A673 (cell line): ENCODE results near the gene SLC16A10. TPM values are rescaled to one million over a fixed set of nuclear protein-coding genes. Genes with fewer than 3 reads are reported as not detected.

Source experiments
- BruUV-seq: library from RNA; stranded (reverse); fragments of 400-500 nt; replicated peaks from 2 replicates; lab custom pipeline; 2021; lab: Mats Ljungman, UMichigan
- CTCF ChIA-PET: fragments of 300-600 bp; sonication (Branson Sonifier 250); formaldehyde crosslinking; loops from one replicate; lab custom pipeline; 2022; ENCODE audit warnings: antibody characterized with exemption; lab: Charles Lee
- POLR2A ChIA-PET: fragments of 300-600 bp; sonication (Branson Sonifier 250); formaldehyde crosslinking; loops from one replicate; lab custom pipeline; 2022; ENCODE audit warnings: antibody characterized with exemption; ENCODE audit not compliant: low non-redundant PET; lab: Charles Lee
- DNase-seq: peaks from one replicate; pipeline ENCODE4 v3.0.0-alpha.2; 2015; ENCODE audit warnings: low spot score
- H3K27ac ChIP-seq: fragments of 200-600 bp; sonication (generic); 2 replicates; pipeline ENCODE4 v1.5.1; 2016; ENCODE audit warnings: mixed run types, low read depth, mild to moderate bottlenecking, mixed read lengths, antibody characterized with exemption, low read length; ENCODE audit not compliant: poor library complexity, severe bottlenecking
- H3K27me3 ChIP-seq: fragments of 200-600 bp; sonication (generic); replicated peaks from 2 replicates; pipeline ENCODE4 v1.6.1; 2017; ENCODE audit warnings: mixed run types, low read depth, mild to moderate bottlenecking, mixed read lengths, antibody characterized with exemption, low read length; ENCODE audit not compliant: insufficient read depth, poor library complexity
- H3K36me3 ChIP-seq: fragments of 200-600 bp; sonication (generic); 2 replicates; pipeline ENCODE4 v1.6.1; 2016; ENCODE audit warnings: mixed run types, mild to moderate bottlenecking, mixed read lengths, antibody characterized with exemption, low read length; ENCODE audit not compliant: insufficient read depth, poor library complexity, severe bottlenecking
- H3K4me1 ChIP-seq: fragments of 200-600 bp; sonication (generic); 2 replicates; pipeline ENCODE4 v1.6.1; 2017; ENCODE audit warnings: mixed run types, mild to moderate bottlenecking, mixed read lengths, antibody characterized with exemption, low read length; ENCODE audit not compliant: insufficient read depth, poor library complexity, severe bottlenecking
- H3K4me3 ChIP-seq: fragments of 200-600 bp; sonication (generic); 2 replicates; pipeline ENCODE4 v1.5.1; 2016; ENCODE audit warnings: low read depth, mixed run types, mild to moderate bottlenecking, mixed read lengths, low read length; ENCODE audit not compliant: poor library complexity, severe bottlenecking
- H3K9me3 ChIP-seq: fragments of 200-600 bp; sonication (generic); 2 replicates; pipeline ENCODE4 v1.6.1; 2016; ENCODE audit warnings: mixed run types, low read depth, mild to moderate bottlenecking, mixed read lengths, antibody characterized with exemption, low read length; ENCODE audit not compliant: poor library complexity, severe bottlenecking
- CTCF ChIP-seq: fragments of 300-800, 200-600 bp; sonication (generic); conservative IDR thresholded peaks from 2 replicates; pipeline ENCODE4 v1.5.1; 2017; ENCODE audit warnings: low read depth, mild to moderate bottlenecking, antibody characterized with exemption, low read length, moderate library complexity, mixed read lengths
- EZH2 ChIP-seq: fragments of 200-600 bp; sonication (generic); IDR thresholded peaks from 2 replicates; pipeline ENCODE4 v1.6.1; 2017; ENCODE audit warnings: borderline replicate concordance, low read depth, mild to moderate bottlenecking, mixed read lengths, antibody characterized with exemption, low read length; ENCODE audit not compliant: poor library complexity, severe bottlenecking
- intact Hi-C: fragments of 100-400 bp; cut with micrococcal nuclease; formaldehyde crosslinking; loops from one replicate; pipeline ENCODE4 v1.10.0; 2022; ENCODE audit not compliant: unreplicated experiment
- total RNA-seq: library from RNA; stranded (reverse); gene quantifications from 2 replicates; pipeline ENCODE4 v1.2.3, GENCODE V29; 2021

Gene SLC16A10
- total RNA-seq, 1 experiment from 2014 or later = 7.9 TPM

- Histone ChIP-seq H3K4me1 (no peaks in the 10 kb centered on the region), H3K27me3 (no peaks in the 10 kb centered on the region), H3K4me3 (no peak overlapping the region), H3K27ac (no peak overlapping the region), H3K9me3 (no peaks in the 10 kb centered on the region), H3K36me3 (no peaks in the 10 kb centered on the region)
- intact Hi-C loops = no loop called here
- TF ChIP-seq EZH2 = no peak
- TF ChIP-seq CTCF = no peak
- ChIA-PET POLR2A (no interaction called here), CTCF (no interaction called here)
- no peak for DNase-seq
- no TSS peak for BruUV-seq
Measured at GRCh38 chr6:111068109-111068865, 19.0 kb upstream of the SLC16A10 start.

- Histone ChIP-seq H3K36me3 (no peaks in the 10 kb centered on the region), H3K4me1 (no peaks in the 10 kb centered on the region), H3K9me3 (no peaks in the 10 kb centered on the region), H3K4me3 (no peak overlapping the region), H3K27ac (no peak overlapping the region), H3K27me3 (no peaks in the 10 kb centered on the region)
- BruUV-seq = no TSS peak
- POLR2A ChIA-PET = no interaction called here
- TF ChIP-seq EZH2 (no peak), CTCF (no peak)
- CTCF ChIA-PET = no interaction called here
- intact Hi-C loops = no loop called here
- no peak for DNase-seq
Measured at GRCh38 chr6:111068866-111069234, 18.5 kb upstream of the SLC16A10 start.

GRCh38 chr6:111069382-111070104 is 17.8 kb upstream of the SLC16A10 start:
- Histone ChIP-seq H3K9me3 (no peaks in the 10 kb centered on the region), H3K4me1 (no peaks in the 10 kb centered on the region), H3K36me3 (no peaks in the 10 kb centered on the region), H3K4me3 (no peak overlapping the region), H3K27me3 (peaks cover 6% of the 10 kb centered on the region), H3K27ac (no peak overlapping the region)
- ChIA-PET POLR2A (no interaction called here), CTCF (no interaction called here)
- TF ChIP-seq EZH2 = no peak
- no peak for TF ChIP-seq CTCF
- BruUV-seq = no TSS peak
- intact Hi-C loops = no loop called here
- no peak for DNase-seq
